Measurements from ENCODE around the gene SCYGR5. TPM values are rescaled to one million over a fixed set of nuclear protein-coding genes. Genes with fewer than 3 reads are reported as not detected.

Gene SCYGR5
- total RNA-seq, 1 donor = not detected

DNA sequence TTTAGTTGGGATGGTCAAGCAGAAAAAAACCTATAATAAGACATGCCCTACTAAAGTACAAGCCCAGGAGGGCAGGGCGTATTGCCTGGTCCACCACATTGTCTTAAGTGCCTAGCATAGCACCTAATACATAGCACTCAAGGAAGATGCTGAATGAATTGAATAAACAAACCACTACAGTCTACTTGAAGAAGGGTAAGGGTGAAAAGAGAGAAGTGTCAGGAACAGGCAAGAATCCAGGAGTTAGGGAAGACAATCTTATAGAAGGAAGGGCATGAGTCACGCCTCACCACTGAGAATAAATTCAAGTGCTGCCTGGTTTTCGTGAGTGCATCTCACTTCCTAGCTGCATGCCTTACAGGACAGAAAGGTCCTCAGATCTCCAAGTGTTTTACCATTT lies 37.4 kb downstream of the SCYGR5 start:
- DNase-seq (ENCODE audit: low read depth) = peak; percentile 25
- TF ChIP-seq, protein P1, sequence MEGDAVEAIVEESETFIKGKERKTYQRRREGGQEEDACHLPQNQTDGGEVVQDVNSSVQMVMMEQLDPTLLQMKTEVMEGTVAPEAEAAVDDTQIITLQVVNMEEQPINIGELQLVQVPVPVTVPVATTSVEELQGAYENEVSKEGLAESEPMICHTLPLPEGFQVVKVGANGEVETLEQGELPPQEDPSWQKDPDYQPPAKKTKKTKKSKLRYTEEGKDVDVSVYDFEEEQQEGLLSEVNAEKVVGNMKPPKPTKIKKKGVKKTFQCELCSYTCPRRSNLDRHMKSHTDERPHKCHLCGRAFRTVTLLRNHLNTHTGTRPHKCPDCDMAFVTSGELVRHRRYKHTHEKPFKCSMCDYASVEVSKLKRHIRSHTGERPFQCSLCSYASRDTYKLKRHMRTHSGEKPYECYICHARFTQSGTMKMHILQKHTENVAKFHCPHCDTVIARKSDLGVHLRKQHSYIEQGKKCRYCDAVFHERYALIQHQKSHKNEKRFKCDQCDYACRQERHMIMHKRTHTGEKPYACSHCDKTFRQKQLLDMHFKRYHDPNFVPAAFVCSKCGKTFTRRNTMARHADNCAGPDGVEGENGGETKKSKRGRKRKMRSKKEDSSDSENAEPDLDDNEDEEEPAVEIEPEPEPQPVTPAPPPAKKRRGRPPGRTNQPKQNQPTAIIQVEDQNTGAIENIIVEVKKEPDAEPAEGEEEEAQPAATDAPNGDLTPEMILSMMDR (IDR thresholded peaks at IDR 0.05; ENCODE audit: insufficient read depth, low read length) = no peak
- no peak overlapping the region for H3K4me3 ChIP-seq (ENCODE audit: low read depth, low read length)

DNA sequence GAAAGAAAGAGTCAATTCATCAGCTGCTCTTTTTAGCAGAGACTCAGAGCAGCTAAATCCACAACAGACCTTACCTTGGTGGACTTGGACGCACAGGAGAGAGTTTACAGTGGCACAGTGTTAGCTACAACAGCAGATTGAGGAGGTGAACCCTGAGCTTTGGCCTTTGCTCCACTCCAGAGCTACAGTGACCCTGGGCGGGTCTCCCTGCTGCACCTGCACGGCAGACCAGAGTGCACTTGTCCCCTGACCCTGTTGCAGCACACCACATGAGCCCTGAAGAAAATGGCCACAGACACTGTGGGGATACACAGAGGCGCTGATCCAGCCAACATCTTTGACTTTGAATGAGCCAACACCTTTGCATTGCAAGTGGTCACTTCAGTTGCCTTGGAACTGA lies 40.3 kb downstream of the SCYGR5 start:
- no peak for DNase-seq (ENCODE audit: low read depth)
- TF ChIP-seq, protein P1 (IDR thresholded peaks at IDR 0.05; ENCODE audit: insufficient read depth, low read length) = no peak
- H3K4me3 ChIP-seq (ENCODE audit: low read depth, low read length) = no peak overlapping the region

DNA sequence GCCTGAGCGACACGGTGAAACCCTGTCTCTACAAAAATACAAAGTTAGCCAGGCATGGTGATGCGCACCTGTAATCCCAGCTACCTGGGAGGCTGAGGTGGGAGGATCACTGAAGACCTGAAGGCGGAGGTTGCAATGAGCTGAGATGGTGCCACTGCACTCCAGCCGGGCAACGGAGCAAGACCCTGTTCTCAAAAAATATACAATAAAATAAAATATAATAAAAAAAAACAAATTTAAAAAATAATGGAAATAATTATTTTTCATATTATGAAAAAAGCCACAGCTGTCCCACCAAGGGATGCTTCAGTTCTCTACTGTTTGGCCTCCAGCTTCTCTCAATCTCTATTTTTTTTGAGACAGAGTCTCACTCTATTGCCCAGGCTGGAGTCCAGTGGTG lies 40.8 kb downstream of the SCYGR5 start:
- TF ChIP-seq, protein P1 (IDR thresholded peaks at IDR 0.05; ENCODE audit: insufficient read depth, low read length) = no peak
- no peak for DNase-seq (ENCODE audit: low read depth)
- no peak overlapping the region for H3K4me3 ChIP-seq (ENCODE audit: low read depth, low read length)

DNA sequence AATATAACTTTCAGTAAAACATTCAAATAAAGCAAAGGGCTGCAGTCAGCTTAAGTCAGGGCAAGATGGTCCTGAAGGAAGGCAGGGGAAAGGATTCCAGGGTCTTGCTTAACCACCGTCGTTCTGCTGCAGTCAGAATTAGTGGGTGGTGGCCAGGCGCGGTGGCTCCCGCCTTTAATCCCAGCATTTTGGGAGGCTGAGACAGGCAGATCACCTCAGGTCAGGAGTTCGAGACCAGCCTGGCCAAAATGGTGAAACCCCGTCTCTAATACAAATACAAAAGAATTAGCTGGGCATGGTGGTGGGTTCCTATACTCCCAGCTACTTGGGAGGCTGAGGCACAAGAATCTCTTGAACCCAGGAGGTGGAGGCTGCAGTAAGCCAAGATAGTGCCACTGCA lies 44.4 kb downstream of the SCYGR5 start:
- no peak overlapping the region for H3K4me3 ChIP-seq (ENCODE audit: low read depth, low read length)
- TF ChIP-seq, protein P1 (IDR thresholded peaks at IDR 0.05; ENCODE audit: insufficient read depth, low read length) = no peak
- DNase-seq (ENCODE audit: low read depth) = no peak

DNA sequence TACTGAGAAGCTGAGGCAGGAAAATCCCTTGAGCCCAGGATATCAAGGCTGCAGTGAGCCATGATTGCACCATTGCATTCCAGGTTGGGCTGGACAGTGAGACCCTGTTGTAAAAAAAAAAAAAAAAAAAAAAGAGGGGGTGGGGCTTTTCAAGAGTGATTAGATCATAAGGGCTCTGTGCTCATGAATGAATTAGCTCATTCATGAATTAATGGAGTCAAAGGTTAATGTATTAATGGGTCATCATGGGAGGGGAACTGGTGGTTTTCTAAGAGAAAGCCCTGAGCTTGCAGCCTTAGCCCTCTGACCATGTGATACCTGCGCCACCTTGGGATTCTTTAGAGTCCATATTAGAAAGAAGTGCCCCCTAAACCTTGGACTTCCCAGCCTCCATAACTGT lies 46.7 kb downstream of the SCYGR5 start:
- no peak for DNase-seq (ENCODE audit: low read depth)
- TF ChIP-seq, protein P1 (IDR thresholded peaks at IDR 0.05; ENCODE audit: insufficient read depth, low read length) = no peak
- no peak overlapping the region for H3K4me3 ChIP-seq (ENCODE audit: low read depth, low read length)

DNA sequence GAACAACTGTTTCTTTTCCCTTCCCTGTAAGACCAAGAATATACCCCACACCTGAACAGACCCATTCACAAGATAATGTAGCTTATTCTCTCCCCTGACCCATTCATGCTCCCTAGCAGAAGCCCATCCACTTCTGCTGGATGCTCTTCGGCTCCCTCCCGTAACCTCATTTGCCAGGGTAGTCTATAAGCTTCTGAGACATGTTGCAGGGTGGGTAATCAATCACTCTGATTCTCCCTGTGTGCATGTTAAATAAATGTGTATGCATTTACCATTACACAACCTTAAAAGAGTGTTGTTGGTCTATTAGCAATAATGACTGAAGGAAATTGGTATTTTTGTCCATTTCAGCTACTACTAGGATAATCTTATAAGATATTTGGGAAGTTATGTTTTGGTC lies 49.9 kb downstream of the SCYGR5 start:
- no peak overlapping the region for H3K4me3 ChIP-seq (ENCODE audit: low read depth, low read length)
- TF ChIP-seq, protein P1 (IDR thresholded peaks at IDR 0.05; ENCODE audit: insufficient read depth, low read length) = no peak
- DNase-seq (ENCODE audit: low read depth) = no peak

Other genes with a start within 250 kb of the SCYGR5 start
- 10.8 and 81.3 TPM in 2 replicates for gene AGFG1, start 194.6 kb upstream of the SCYGR5 start, total RNA-seq (ENCODE audit: low replicate concordance)
- not detected in 2 replicates for gene SCYGR2, start 67.9 kb upstream of the SCYGR5 start, total RNA-seq (ENCODE audit: low replicate concordance)
- not detected in 2 replicates for gene SCYGR3, start 52.0 kb upstream of the SCYGR5 start, total RNA-seq (ENCODE audit: low replicate concordance)
- gene SCYGR4, start 49.3 kb upstream of the SCYGR5 start, total RNA-seq (ENCODE audit: low replicate concordance) = not detected in 2 replicates
- 0.18 and 1.6 TPM in 2 replicates for gene SLC19A3, start 51.2 kb downstream of the SCYGR5 start, total RNA-seq (ENCODE audit: low replicate concordance)
- not detected in 2 replicates for gene SCYGR6, start 58.0 kb downstream of the SCYGR5 start, total RNA-seq (ENCODE audit: low replicate concordance)
- gene SCYGR7, start 61.5 kb downstream of the SCYGR5 start, total RNA-seq (ENCODE audit: low replicate concordance) = not detected in 2 replicates
- not detected in 2 replicates for gene SCYGR8, start 79.1 kb downstream of the SCYGR5 start, total RNA-seq (ENCODE audit: low replicate concordance)
- not detected in 2 replicates for gene CCL20, start 147.0 kb downstream of the SCYGR5 start, total RNA-seq (ENCODE audit: low replicate concordance)
- 1.3 TPM in 1 of 2 replicates, not detected in the other for gene DAW1, start 204.8 kb downstream of the SCYGR5 start, total RNA-seq (ENCODE audit: low replicate concordance)

All from fibroblast of the aortic adventitia (primary cell).